Posterior cingulate gyrus (tissue), 11 donors: ENCODE results near the gene NAV2.

Source experiments
- DNase-seq, 10 donors: peaks; one replicate each; pipeline versions ENCODE4 v3.0.0 to v3.0.0-alpha.2; 2020 to 2021; ENCODE audit warnings: mixed read lengths in 3 of 10
- intact Hi-C: fragments of 100-400 bp; cut with DNase I; formaldehyde crosslinking; loops from one replicate; pipeline ENCODE4 v1.15.1; 2023

Gene NAV2

DNA sequence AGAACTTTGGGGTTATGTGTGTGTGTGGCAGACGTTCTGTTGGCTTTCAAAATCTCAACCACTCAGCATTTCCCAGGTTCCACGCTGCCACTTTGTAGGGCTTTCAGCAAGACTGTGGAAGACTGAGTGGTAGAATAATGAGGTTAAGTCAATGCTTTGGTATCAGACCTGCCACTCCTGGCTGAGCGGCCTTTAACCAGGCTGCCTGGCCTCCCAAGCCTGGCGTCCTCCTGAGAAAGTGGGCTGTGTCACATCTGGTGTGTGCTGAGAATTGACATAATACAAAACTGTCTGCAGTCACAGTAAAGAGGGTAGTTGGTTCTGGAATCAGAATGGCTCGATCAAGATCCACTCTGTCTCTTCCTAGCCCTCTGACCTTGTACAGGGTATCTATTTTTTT lies 321.2 kb downstream of the NAV2 start:
- DNase-seq: peak in 1 of 10 donors; percentile 77
- intact Hi-C loops: no loop called here

DNA sequence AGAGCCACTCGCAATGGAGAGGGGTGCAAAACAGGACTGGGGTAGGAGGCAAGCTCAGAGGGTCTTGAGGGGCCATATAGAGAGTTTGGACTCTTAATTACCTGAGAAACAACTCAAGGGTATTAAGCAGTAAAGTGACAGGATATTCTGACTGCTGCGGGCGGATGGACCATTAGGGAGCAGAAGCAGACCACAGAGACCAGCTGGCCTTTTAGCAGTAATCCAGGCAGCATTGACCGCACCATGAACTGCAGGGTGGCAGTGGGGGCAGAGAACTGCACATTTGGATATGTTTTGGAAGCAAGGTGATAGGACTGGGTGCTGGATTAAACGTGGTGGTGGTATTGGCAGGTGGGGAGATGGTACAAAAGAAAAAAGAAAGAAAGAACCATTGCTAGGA lies 322.3 kb downstream of the NAV2 start:
- DNase-seq: no peak
- intact Hi-C loops: no loop called here

DNA sequence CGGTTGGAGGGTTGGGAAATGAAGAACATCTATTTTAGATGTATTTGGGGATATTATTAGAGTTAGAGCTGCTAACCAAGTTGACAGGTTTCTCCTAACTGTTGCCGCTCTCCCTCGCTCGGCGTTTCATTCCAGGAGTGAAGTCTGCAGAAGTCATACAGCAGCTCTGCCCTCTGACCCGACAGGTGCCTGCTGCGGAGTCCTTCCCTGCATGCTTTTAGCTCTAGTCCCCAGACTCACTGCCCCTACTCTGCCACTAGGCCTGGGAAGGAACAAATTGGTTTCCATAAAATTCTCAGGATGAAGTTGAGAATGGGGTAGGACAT lies 322.7 kb downstream of the NAV2 start:
- DNase-seq: no peak

DNA sequence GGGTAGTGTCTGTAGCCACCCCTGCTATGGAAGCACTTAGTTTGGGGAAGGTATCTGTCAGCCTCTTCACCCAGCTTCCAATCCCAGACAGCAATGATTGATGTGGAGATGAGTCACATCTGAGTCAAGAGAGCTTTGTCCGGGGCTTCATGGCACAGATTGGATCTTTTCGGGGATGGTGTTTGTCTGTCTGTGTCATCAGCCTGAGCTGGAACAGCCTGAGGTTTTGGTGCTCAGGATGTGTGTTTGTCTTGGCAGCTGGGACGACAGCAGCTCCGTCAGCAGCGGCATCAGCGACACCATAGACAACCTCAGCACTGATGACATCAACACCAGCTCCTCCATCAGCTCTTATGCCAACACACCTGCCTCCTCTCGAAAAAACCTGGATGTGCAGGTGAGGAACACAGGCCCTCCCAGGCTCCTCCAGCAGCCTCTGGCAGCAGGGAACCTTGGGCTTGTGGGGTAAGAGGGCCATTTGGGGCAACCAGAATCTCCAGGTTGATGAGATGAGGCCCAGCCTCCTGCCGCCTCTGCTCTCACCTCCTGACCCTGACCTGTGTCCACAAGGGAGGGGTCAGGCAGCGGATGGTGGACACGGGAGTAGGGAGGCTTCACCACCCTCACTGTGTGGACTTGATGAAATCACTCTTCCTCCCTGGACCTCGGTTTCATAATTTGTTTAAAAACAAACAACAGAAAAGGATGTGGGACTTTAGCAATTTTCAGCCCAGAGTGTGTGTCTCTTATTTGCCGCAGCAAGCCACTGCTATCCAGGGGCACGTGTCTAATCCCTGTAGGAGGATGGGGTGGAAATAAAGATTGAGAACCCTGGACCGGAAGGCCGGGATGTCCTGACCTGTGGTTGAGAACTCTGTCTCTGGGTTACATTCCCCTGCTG lies 323.3 kb downstream of the NAV2 start:
- intact Hi-C loops: no loop called here
- no peak for DNase-seq

More for the DNA sequence above, 322.7 kb downstream of the NAV2 start:
- intact Hi-C loops: no loop called here

DNA sequence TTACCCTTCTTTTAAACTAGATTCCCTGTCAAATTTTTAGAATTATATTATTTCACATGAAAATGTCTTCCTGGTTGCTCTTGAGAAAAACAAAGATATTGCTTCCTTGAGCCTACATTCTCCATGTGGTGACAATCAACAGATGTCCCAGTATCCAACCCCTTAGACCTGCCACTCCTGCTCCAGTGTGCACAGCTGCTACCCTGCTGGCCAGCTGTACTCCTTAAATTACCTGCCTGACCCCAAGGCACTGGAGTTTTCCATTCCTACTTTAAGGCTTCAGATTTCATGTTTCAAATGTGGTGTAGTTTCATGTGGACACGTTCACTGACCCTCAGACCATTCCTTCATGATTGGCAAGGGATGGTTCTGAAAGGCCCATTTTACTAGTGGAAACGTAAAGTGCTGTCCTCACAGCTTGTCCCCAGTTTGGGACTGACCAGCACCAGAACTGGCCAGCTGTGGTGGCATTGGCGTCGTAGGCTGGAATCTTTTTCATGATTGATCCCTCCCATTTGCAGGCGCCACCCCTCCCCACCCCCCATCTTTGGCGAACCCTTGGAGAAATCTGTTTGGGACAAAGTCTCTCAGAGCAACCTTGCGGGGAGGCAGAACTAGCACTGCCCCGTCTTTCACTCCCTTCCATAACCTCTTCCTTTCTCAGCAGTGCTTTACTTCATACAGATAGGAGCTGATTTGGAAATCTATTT lies 324.1 kb downstream of the NAV2 start:
- intact Hi-C loops: no loop called here
- DNase-seq: no peak

DNA sequence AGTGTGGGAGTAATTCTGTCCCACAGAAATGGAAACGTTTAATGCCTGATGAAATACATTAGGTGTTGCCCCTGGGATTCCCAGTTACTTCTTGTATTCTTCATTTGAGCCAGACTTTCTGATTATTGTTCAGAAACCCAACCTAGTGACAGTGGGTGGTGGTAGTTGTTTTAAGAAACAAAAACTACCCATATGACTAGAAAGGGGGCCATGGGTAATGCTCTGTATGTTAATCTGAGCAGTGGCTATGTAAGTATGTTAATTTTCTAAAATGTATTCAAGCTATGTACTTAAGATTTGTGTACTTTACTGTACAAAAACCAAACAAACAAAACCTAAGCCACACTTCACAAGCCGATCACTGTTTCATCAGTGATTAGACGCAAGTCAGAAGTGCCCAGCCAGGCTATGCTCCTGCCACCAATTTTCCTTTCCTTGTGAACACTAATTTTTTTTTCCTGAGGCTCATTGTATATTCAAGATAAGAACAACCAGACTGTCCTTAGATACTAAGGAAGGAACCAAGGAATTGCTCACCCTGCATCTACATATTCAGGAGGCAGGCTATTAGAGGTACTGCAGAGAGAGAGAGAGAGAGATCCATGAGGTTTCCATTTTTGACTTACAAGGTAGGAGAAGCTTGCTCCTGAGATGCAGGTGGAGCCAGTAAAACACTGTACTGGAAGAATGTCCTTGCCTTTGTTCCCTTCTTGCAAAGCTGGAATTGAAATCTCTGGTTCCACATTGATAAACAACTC lies 324.9 kb downstream of the NAV2 start:
- DNase-seq: no peak

DNA sequence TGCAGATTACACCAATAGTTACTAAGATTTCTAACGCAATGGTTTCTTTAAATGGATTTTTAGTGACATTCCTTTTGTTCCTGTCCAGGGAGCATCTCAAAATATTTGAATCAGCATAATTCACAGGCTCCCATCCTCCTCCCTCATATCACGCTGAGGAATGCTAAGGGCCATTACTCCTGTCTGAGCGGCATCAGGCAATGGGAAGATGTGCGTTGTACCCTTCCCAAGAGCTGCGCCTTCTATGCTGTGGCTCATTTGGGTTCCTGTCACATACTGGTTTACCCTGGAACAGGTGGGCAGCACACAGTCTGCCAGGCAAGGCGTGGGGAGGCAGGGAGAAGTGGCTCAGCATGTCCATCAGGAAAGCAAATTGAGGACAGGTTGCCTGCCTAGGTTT lies 325.8 kb downstream of the NAV2 start:
- intact Hi-C loops: no loop called here
- peak in 2 of 10 donors; percentile 77 to 83 for DNase-seq

More for the DNA sequence above, 324.9 kb downstream of the NAV2 start:
- intact Hi-C loops: no loop called here

DNA sequence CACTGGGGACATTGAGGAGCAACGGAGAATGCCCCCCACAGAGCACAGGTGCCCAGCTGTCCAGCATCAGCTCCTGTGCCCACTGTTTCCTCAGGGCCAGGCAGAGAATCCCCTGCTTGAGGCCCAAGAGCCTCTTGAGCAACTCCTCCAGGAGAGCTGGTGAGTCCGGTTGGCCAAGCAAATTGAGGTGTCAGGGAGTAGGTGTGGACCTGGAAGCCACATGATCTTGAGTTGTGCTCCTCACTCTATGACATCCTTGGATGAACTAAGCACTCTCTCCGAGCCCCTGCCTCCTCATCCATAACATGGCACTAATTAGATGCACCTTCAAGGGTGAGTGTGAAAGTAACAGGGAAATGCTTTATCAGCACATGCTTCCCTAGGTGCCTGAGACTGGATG lies 326.3 kb downstream of the NAV2 start:
- intact Hi-C loops: no loop called here
- DNase-seq: no peak

DNA sequence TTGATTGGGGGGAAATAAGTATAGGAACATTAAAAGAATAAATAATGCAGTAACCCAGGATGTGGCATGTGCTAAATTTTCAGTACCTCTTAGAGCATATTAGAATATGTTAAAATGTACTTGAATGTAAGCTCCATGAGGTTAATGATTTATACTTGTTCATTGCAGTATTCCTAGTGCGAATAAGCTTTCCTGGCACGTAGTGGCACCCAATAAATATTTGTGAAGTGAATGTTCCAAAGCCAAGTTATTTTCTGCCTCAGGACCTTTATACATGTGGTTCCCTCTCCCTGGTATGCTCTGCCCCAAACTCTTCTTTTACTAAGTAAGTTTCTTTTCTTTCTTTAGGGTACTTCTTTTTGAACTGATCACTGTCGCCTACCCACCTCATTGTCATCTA lies 328.9 kb downstream of the NAV2 start:
- no peak for DNase-seq
- intact Hi-C loops: no loop called here

DNA sequence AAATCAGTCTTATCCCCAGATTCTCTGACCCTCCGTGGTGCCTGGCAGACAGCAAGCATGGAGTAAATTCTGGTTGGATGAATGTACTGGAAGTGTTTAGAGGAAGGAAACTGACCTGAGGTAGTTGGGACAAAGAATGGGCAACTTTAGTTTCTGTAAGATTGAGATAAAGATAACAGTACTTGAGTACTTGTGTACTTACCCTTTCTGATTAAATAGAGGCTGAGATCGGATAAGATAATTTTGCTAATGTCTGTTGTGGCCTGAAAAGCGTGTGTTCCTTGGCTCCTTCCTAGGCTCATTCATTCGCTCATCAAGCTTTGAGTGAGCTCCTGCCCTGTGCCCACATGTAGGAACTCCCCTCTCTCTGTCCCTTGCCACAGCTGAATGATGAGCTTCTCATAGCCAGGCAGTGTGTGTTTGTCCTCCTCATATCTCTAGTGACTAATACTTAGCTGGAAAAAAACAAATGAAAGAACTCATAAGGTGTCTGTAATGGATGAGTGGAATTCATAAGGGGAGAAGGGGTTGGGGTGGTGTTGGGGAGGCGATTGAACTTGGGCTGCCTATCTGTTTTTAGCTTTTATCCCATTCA lies 329.5 kb downstream of the NAV2 start:
- intact Hi-C loops: no loop called here
- DNase-seq: no peak

DNA sequence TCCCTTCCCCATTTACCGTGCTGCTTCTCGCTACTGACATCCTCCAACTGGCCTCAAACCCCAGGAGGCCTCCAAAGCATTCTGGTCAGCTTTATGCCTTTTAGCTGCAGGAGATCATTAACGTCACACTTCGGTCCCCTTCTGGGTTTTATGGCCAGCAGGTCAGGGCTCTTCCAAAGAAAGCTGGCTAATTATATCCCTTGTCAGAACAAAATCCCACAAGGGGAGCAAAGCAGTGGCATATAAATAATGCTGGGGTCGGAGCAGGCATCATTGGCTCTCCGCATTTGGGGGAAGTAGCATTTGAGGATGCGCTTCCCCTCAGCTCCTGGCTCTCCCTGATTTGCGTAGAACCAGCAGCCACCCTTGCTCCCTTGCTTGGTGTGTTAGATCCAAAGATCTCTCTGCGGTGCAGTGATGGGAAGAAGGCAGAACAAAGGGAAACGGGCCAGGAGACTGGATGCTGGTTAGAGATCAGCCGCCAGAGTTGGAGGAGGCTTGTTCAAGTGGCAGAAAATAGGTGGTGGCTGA lies 330.2 kb downstream of the NAV2 start:
- DNase-seq: no peak
- intact Hi-C loops: no loop called here

DNA sequence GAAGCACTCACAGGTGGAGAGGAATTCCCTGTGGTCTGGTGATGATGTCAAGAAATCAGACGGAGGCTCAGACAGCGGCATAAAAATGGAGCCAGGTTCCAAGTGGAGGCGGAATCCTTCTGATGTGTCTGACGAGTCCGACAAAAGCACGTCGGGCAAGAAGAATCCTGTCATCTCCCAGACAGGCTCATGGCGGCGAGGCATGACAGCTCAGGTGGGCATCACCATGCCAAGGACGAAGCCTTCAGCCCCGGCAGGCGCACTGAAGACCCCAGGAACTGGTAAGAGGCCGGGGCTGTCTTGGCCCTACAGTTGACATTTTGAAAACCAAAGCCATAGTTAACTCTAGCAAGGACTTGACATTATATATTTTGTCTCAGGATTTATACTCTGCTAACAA lies 331.4 kb downstream of the NAV2 start:
- DNase-seq: no peak
- intact Hi-C loops: no loop called here

DNA sequence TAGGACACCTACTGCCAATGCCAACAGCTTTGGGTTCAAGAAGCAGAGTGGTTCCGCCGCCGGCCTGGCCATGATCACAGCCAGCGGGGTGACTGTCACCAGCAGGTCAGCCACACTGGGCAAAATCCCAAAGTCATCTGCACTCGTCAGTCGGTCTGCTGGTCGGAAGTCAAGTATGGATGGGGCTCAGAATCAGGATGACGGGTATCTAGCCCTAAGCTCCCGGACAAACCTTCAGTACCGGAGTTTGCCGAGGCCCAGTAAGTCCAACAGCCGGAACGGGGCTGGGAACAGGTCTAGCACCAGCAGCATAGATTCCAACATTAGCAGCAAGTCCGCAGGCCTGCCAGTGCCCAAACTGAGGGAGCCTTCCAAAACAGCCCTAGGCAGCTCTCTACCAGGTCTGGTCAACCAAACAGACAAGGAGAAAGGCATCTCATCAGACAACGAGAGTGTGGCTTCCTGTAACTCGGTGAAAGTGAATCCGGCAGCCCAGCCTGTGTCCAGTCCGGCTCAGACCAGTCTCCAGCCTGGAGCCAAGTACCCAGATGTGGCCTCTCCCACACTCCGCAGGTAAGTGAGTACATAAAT lies 332.6 kb downstream of the NAV2 start:
- no peak for DNase-seq
- intact Hi-C loops: no loop called here

DNA sequence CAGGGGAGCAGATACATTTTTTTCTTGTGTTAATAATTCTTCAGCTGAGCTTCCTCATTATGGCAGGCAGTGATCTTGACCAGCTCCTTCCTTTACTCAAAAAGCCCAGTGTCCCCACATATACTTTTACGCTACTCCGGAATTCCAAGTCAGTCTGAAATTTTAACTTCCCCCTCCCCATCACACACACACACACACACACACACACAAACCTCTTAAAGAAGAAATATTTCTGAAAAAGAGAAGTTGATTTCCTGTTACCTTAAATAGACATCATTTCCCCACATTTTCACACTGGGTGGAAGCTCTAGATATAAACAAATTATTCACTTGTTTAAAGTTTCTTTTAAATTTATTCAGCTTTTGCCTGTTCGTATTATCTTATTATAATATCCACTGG lies 333.8 kb downstream of the NAV2 start:
- intact Hi-C loops: no loop called here
- DNase-seq: no peak

DNA sequence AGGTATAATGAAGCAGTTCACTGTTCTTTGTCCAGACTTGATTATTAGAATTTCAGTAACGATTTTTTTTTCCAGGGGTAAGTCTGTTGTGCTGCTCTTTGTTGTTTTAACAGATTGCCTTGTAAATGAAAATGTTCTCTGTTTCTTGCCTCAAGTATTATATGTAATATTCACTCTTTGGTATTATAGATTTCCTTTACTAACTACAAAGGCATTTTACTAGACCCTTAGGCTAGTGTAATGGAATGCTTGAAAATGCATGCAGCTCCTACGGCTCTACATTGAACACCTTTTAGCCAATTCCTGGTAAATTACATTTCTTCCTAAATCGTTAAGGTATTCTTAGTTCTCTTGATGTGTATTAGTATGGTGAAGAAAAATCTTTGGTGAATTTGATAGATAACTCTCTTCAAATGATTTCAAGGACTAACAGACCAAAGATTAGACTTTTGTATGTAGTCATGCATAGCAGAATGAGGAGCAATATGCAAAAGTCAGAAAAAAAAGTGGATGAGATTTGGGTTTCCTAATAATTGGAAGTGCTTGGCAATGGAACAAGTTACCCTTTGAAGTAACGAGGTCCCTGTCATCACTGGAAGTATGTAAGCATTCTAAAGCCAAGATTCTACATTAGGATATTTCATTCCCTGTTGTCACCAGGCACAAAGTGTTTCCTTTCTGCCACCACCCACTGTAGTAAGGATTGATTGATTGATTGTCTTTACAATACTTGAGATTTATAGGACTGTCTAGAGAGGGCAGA lies 334.6 kb downstream of the NAV2 start:
- DNase-seq: no peak
- intact Hi-C loops: no loop called here

DNA sequence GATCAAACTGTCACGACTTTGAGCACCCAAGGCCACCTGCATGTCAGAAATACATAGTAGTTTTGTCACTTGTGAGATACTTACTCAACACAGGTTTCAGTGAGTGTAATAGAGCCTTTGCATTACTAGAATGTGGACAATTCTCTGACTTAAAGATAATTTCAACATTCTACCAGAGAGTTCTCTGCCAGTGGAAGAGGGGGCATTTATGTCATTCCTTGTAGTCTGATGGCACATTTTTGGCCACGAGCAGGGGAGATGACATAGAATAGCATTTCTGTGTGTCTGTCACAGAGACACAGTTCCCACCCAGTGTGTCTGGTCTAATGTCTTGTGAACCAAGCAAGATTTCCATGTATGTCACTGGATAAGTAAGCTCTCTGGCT lies 335.1 kb downstream of the NAV2 start:
- no peak for DNase-seq
- intact Hi-C loops: no loop called here

DNA sequence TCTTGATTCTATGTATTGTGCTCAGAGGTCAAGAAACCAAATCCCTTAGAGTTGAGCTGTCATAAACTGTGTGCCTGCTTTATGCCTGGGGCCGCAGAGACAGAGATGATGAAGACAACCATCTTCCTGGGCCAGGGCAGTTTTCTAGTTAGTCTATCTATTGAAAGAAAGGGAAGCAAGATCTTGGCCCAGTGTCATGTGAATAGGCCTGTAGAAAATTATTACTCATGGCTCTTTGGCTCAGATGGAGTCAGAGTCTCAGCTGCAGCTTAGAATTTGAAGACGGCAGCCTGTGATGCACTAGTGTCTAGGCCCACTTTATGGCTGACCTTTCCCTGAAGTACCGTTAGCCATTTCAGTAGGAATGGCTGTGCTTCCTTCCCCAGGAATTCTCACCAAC lies 335.6 kb downstream of the NAV2 start:
- no peak for DNase-seq
- intact Hi-C loops: no loop called here

DNA sequence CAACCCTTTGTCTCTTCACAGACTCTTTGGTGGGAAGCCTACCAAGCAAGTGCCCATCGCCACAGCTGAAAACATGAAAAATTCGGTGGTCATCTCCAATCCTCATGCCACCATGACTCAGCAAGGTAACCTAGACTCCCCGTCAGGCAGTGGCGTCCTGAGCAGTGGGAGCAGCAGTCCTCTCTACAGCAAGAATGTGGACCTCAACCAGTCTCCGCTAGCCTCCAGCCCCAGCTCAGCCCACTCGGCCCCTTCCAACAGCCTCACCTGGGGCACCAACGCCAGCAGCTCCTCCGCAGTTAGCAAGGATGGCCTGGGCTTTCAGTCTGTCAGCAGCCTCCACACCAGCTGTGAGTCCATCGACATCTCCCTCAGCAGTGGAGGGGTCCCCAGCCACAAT lies 336.1 kb downstream of the NAV2 start:
- intact Hi-C loops: no loop called here
- no peak for DNase-seq

DNA sequence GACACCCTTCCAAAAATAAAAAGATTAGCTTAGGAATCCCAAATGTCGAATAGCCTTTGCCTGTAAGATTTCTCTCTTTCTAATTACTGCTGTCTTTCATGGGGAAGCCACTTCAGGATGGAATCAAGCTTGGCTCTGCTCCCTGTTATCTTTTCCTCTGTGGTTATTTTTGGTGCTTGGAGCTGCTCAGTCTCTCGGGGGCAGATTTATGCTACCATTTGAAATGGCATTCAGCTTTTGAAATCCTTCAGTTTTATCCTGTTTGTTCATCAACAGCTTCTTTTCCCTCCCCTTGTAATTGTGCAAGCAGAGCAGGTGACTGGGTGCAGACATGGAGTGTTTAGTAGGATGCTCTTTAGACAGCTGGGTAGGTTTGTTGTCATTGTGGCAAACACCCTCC lies 336.6 kb downstream of the NAV2 start:
- no peak for DNase-seq

DNA sequence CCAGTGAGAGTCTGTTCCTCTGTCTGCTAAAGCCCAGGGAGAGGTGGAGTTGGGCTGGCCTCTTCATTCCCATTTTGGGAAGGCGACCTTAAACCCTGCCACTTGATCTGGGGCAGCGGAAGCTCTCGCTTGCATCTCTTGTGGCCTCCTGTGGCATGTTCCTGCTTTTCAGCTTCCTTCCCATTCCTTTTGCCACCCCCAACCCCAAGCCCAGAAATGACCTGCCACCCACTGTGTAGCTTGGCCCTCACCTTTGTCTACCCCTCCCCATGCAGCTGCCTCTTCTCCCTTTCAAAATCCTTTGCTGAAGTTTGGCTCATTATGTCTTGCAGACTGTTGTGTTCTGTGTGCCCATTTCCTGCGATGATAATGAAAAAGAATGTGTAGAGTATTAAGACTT lies 337.4 kb downstream of the NAV2 start:
- DNase-seq: no peak
- intact Hi-C loops: no loop called here

More for the DNA sequence above, 336.6 kb downstream of the NAV2 start:
- intact Hi-C loops: no loop called here
